Endothelial cell of umbilical vein (primary cell): Measurements from ENCODE around the gene CARD14. TPM values are rescaled to one million over a fixed set of nuclear protein-coding genes. Genes with fewer than 3 reads are reported as not detected.

Experiments
- BruUV-seq: library from RNA; stranded (reverse); fragments of 400-500 nt; replicated peaks from 2 replicates; lab custom pipeline; 2021; lab: Mats Ljungman, UMichigan
- CTCF ChIA-PET: fragments of 300-600, 350-600 bp; sonication (Branson Sonifier 250); formaldehyde crosslinking; loops from one replicate; lab custom pipeline; 2021; ENCODE audit warnings: antibody characterized with exemption, inconsistent platforms; lab: Charles Lee
- POLR2A ChIA-PET: fragments of 300-600, 350-600 bp; sonication (Branson Sonifier 250); formaldehyde crosslinking; loops from one replicate; lab custom pipeline; 2021; ENCODE audit warnings: antibody characterized with exemption, inconsistent platforms; lab: Charles Lee
- DNase-seq: peaks from one replicate; pipeline ENCODE4 v3.0.0-alpha.2; 2011; ENCODE audit warnings: low read depth, low spot score
- FAIRE-seq: peaks from 2 replicates; lab custom pipeline; 2011; peaks lifted over from hg19 to GRCh38; lab: Jason Lieb, UNC
- H2AFZ ChIP-seq: 2 replicates; pipeline ENCODE4 v1.6.0; 2012; ENCODE audit warnings: low read depth, low read length, control low read depth, inconsistent platforms
- H3K27ac ChIP-seq: 2 replicates; pipeline ENCODE4 v1.5.1; 2011; ENCODE audit warnings: low read depth, mild to moderate bottlenecking, control low read depth, low read length, moderate library complexity; ENCODE audit not compliant: insufficient read depth
- H3K27me3 ChIP-seq, 2 experiments: 2 replicates each; pipeline versions ENCODE4 v1.6.0 to v1.6.1; 2011; ENCODE audit warnings: low read length in 2 of 2, mixed read lengths in 1 of 2; ENCODE audit not compliant: control insufficient read depth in 2 of 2, insufficient read depth in 2 of 2
- H3K36me3 ChIP-seq, 2 experiments: 2 replicates in 1 of 2; 3 replicates in 1 of 2; pipeline ENCODE4 v1.5.1; 2011; ENCODE audit warnings: low read length in 2 of 2, mild to moderate bottlenecking in 1 of 2, moderate library complexity in 1 of 2; ENCODE audit not compliant: control insufficient read depth in 2 of 2, insufficient read depth in 2 of 2; ENCODE audit errors: extremely low read depth in 1 of 2
- H3K4me1 ChIP-seq: 3 replicates; pipeline ENCODE4 v1.5.1; 2011; ENCODE audit warnings: mild to moderate bottlenecking, low read length; ENCODE audit not compliant: control insufficient read depth, insufficient read depth; ENCODE audit errors: extremely low read depth
- H3K4me2 ChIP-seq: 2 replicates; pipeline ENCODE4 v1.6.1; 2011; ENCODE audit warnings: low read length, control low read depth, mixed read lengths; ENCODE audit not compliant: insufficient read depth
- H3K4me3 ChIP-seq, 3 experiments: fragments of 200-600 bp in 1 of 3; sonication (generic), shearing (Covaris generic) in 1 of 3; replicated peaks in 1 of 3; 2 replicates each; pipeline ENCODE4 v1.5.1; 2011 to 2016; ENCODE audit warnings: control low read depth in 3 of 3, low read length in 3 of 3, mild to moderate bottlenecking in 2 of 3, inconsistent platforms in 1 of 3, low read depth in 1 of 3, moderate library complexity in 1 of 3; ENCODE audit not compliant: insufficient read depth in 1 of 3
- H3K79me2 ChIP-seq: 2 replicates; pipeline ENCODE4 v1.6.0; 2012; ENCODE audit warnings: low read length, inconsistent platforms; ENCODE audit not compliant: control insufficient read depth, insufficient read depth
- H3K9ac ChIP-seq: replicated peaks from 2 replicates; pipeline ENCODE3; 2011; ENCODE audit warnings: low read length, control low read depth; ENCODE audit not compliant: insufficient read depth; ENCODE audit errors: extremely low read depth
- H3K9me1 ChIP-seq: replicated peaks from 3 replicates; pipeline ENCODE4 v1.6.0; 2011; ENCODE audit warnings: mild to moderate bottlenecking, low read length; ENCODE audit not compliant: control insufficient read depth, insufficient read depth; ENCODE audit errors: extremely low read depth
- H3K9me3 ChIP-seq: replicated peaks from 2 replicates; pipeline ENCODE4 v1.5.1; 2012; ENCODE audit warnings: low read length, inconsistent platforms; ENCODE audit not compliant: control insufficient read depth, insufficient read depth
- H4K20me1 ChIP-seq: replicated peaks from 2 replicates; pipeline ENCODE3; 2011; ENCODE audit warnings: mild to moderate bottlenecking, low read length; ENCODE audit not compliant: control insufficient read depth, insufficient read depth; ENCODE audit errors: extremely low read depth
- CTCF ChIP-seq, 2 donors: IDR thresholded peaks; 1 replicate in 1 of 2; 2 replicates in 1 of 2; pipeline ENCODE4 v1.5.1; 2011; ENCODE audit warnings: low read length in 2 of 2, mild to moderate bottlenecking in 2 of 2, moderate library complexity in 2 of 2, control low read depth in 1 of 2, inconsistent platforms in 1 of 2, low read depth in 1 of 2; ENCODE audit not compliant: insufficient read depth in 1 of 2; ENCODE audit errors: extremely low read depth in 1 of 2
- EZH2 ChIP-seq: IDR thresholded peaks from 2 replicates; pipeline ENCODE4 v1.6.1; 2012; ENCODE audit warnings: borderline replicate concordance, low read depth, mild to moderate bottlenecking, moderate library complexity, low read length, inconsistent platforms; ENCODE audit not compliant: severe bottlenecking
- FOS ChIP-seq: IDR thresholded peaks from 2 replicates; pipeline ENCODE4 v1.6.1; 2011; ENCODE audit warnings: mild to moderate bottlenecking, low read length, moderate library complexity, borderline replicate concordance; ENCODE audit not compliant: insufficient read depth
- GATA2 ChIP-seq: IDR thresholded peaks from 2 replicates; pipeline ENCODE4 v1.7.0; 2011; ENCODE audit warnings: low read depth, mild to moderate bottlenecking, moderate library complexity, mixed read lengths, low read length; ENCODE audit not compliant: insufficient read length, insufficient read depth
- JUN ChIP-seq: IDR thresholded peaks from 2 replicates; pipeline ENCODE4 v1.6.1; 2011; ENCODE audit warnings: borderline replicate concordance, low read depth; ENCODE audit not compliant: insufficient read length, insufficient read depth
- MAX ChIP-seq: IDR thresholded peaks from 2 replicates; pipeline ENCODE4 v1.6.1; 2011; ENCODE audit not compliant: insufficient read depth, insufficient read length
- MYC ChIP-seq: IDR thresholded peaks from one replicate; pipeline ENCODE4 v1.6.1; 2011; ENCODE audit warnings: mild to moderate bottlenecking, low read depth, low read length
- POLR2A ChIP-seq: IDR thresholded peaks from 2 replicates; pipeline ENCODE4 v1.6.1; 2012; ENCODE audit warnings: low read depth, mild to moderate bottlenecking, control low read depth, low read length
- POLR2AphosphoS5 ChIP-seq: IDR thresholded peaks from 2 replicates; pipeline ENCODE4 v1.6.1; 2012; ENCODE audit warnings: low read depth, mild to moderate bottlenecking, control low read depth, low read length, moderate library complexity; ENCODE audit not compliant: insufficient read depth
- dilution Hi-C: fragments of 300-500 bp; cut with MboI; formaldehyde crosslinking; loops from one replicate; pipeline ENCODE4 v1.15.0; 2019; ENCODE audit warnings: low sequenced_read_pairs; ENCODE audit not compliant: extremely low pct_ligation_motif_present
- intact Hi-C: fragments of 100-400 bp; cut with micrococcal nuclease; formaldehyde crosslinking; loops from one replicate; pipeline ENCODE4 v1.10.0; 2022
- polyA plus RNA-seq, 4 experiments: library from polyadenylated mRNA; depleted of rRNA in 3 of 4; stranded (reverse) in 3 of 4; unstranded in 1 of 4; fragments of >200 nt; gene quantifications; 2 replicates each; pipeline versions ENCODE4 v1.2.1 to v1.2.3, GENCODE V29; 2011 to 2012; ENCODE audit warnings: missing spikeins in 1 of 4
- total RNA-seq: library from RNA; stranded (reverse); gene quantifications from 2 replicates; pipeline ENCODE4 v1.2.3, GENCODE V29; 2021

The CARD14 gene
- total and polyA plus RNA-seq, 2 donors (not counting 3 experiments of a cell fraction or from before 2014, with no cell fraction given) = not detected

GRCh38 chr17:80251966-80252365, 82.1 kb downstream of the CARD14 start:
- ChIA-PET POLR2A (no interaction called here), CTCF (interaction anchor here (1.0 kb wide), 1 partner anchor 56 kb away, joined by 7 read pairs; no protein-coding TSS in a partner anchor)
- no peak overlapping the region for H3K4me3 ChIP-seq
- H3K27me3 ChIP-seq = no peaks in the 10 kb centered on the region
- dilution Hi-C loops (no loop called here), intact Hi-C loops (no loop called here)
- DNase-seq (no peak), FAIRE-seq (no peak)
- no peak for TF ChIP-seq CTCF (IDR thresholded peaks at IDR 0.05; ENCODE audit: extremely low read depth in 1 of 2, insufficient read depth in 1 of 2, low read depth in 1 of 2, low read length in 2 of 2)
- TF ChIP-seq FOS = no peak
- no peak for TF ChIP-seq MYC
- no peak for TF ChIP-seq JUN
- TF ChIP-seq EZH2 = no peak
- no peak for TF ChIP-seq POLR2A
- no peak for TF ChIP-seq GATA2
- TF ChIP-seq MAX = no peak
- TF ChIP-seq POLR2AphosphoS5 = no peak
- no peak overlapping the region for H3K9ac ChIP-seq
- H3K36me3 ChIP-seq = peaks cover 0 to 4% of the 10 kb centered on the region in 2 experiments
- H3K4me1 ChIP-seq = peaks cover 17% of the 10 kb centered on the region
- no peaks in the 10 kb centered on the region for H3K9me1 ChIP-seq
- H2AFZ ChIP-seq = no peak overlapping the region
- H3K4me2 ChIP-seq = no peak overlapping the region
- H3K9me3 ChIP-seq = no peaks in the 10 kb centered on the region
- no peak overlapping the region for H3K27ac ChIP-seq
- no TSS peak for BruUV-seq
- H4K20me1 ChIP-seq = no peaks in the 10 kb centered on the region
- H3K79me2 ChIP-seq = no peaks in the 10 kb centered on the region
